GM12878 (cell line): Measurements from ENCODE around the gene PPP1CA. TPM values are rescaled to one million over a fixed set of nuclear protein-coding genes. Genes with fewer than 3 reads are reported as not detected.

ENCODE experiments used
- CBX3 ChIP-seq: fragments of 200-600 bp; sonication (generic); IDR thresholded peaks from 2 replicates; pipeline ENCODE4 v1.6.1; 2016; ENCODE audit warnings: low read depth, borderline replicate concordance
- CEBPB ChIP-seq, 2 experiments: fragments of 150-350 bp in 1 of 2; IDR thresholded peaks; 2 replicates each; pipeline ENCODE4 v1.6.1; 2012 to 2014; ENCODE audit warnings: low read depth in 2 of 2, low read length in 2 of 2, borderline replicate concordance in 1 of 2, inconsistent platforms in 1 of 2
- DPF2 ChIP-seq: fragments of 450-650 bp; IDR thresholded peaks from 2 replicates; pipeline ENCODE4 v1.6.1; 2017; ENCODE audit warnings: mild to moderate bottlenecking
- EP300 ChIP-seq, 2 experiments: fragments of 150-350 bp in 1 of 2; IDR thresholded peaks; 2 replicates each; pipeline ENCODE4 v1.6.1; 2011 to 2012; ENCODE audit warnings: low read depth in 2 of 2, low read length in 2 of 2, borderline replicate concordance in 1 of 2, improper control_type of control experiment in 1 of 2, inconsistent platforms in 1 of 2; ENCODE audit not compliant: control insufficient read depth in 1 of 2
- EZH2 ChIP-seq: IDR thresholded peaks from 2 replicates; pipeline ENCODE4 v1.6.1; 2012; ENCODE audit warnings: low read depth, mild to moderate bottlenecking, control low read depth, inconsistent platforms, low read length, borderline replicate concordance; ENCODE audit not compliant: control insufficient read depth
- FOS ChIP-seq: IDR thresholded peaks from 3 replicates; pipeline ENCODE4 v1.6.1; 2011; ENCODE audit warnings: borderline replicate concordance; ENCODE audit not compliant: insufficient read length; ENCODE audit errors: extremely low read depth
- GATAD2B ChIP-seq: fragments of 450-650 bp; conservative IDR thresholded peaks from 2 replicates; pipeline ENCODE4 v1.6.1; 2017; ENCODE audit warnings: low read depth, mild to moderate bottlenecking, moderate library complexity
- KAT2A ChIP-seq: conservative IDR thresholded peaks from 2 replicates; pipeline ENCODE4 v1.6.1; 2011; ENCODE audit warnings: low read depth, low read length; ENCODE audit not compliant: control insufficient read depth
- KLF5 ChIP-seq: fragments of 450-650 bp; IDR thresholded peaks from 2 replicates; pipeline ENCODE4 v1.6.1; 2014; ENCODE audit warnings: mild to moderate bottlenecking; ENCODE audit not compliant: partially characterized antibody
- NFIC ChIP-seq: IDR thresholded peaks from 2 replicates; pipeline ENCODE4 v1.6.1; 2012; ENCODE audit warnings: low read depth, mild to moderate bottlenecking, inconsistent platforms, low read length, moderate library complexity
- NFYB ChIP-seq: IDR thresholded peaks from 2 replicates; pipeline ENCODE4 v1.6.1; 2011; ENCODE audit warnings: low read depth, mild to moderate bottlenecking, low read length, improper control_type of control experiment, moderate library complexity; ENCODE audit not compliant: insufficient read depth
- NR2C1 ChIP-seq: fragments of 450-650 bp; IDR thresholded peaks from 2 replicates; pipeline ENCODE4 v1.6.1; 2017; ENCODE audit warnings: antibody characterized with exemption, mild to moderate bottlenecking, moderate library complexity
- PAX5 ChIP-seq: IDR thresholded peaks from 2 replicates; pipeline ENCODE4 v1.6.1; 2011; ENCODE audit warnings: low read depth, low read length, borderline replicate concordance
- PML ChIP-seq: IDR thresholded peaks from 2 replicates; pipeline ENCODE4 v1.6.1; 2012; ENCODE audit warnings: low read length, inconsistent platforms
- RCOR1 ChIP-seq: conservative IDR thresholded peaks from 2 replicates; pipeline ENCODE4 v1.6.1; 2012; ENCODE audit warnings: low read depth, low read length, improper control_type of control experiment
- SMC3 ChIP-seq: IDR thresholded peaks from 2 replicates; pipeline ENCODE4 v1.6.1; 2011; ENCODE audit warnings: low read length, improper control_type of control experiment, borderline replicate concordance
- STAT1 ChIP-seq: fragments of 450-650 bp; conservative IDR thresholded peaks from 2 replicates; pipeline ENCODE4 v1.6.1; 2014; ENCODE audit warnings: antibody characterized with exemption, mild to moderate bottlenecking
- ZBED1 ChIP-seq: IDR thresholded peaks from 2 replicates; pipeline ENCODE4 v1.6.1; 2016; ENCODE audit warnings: borderline replicate concordance
- polyA plus RNA-seq, 11 experiments: library from polyadenylated mRNA; depleted of rRNA in 4 of 11; unstranded in 6 of 11; stranded (reverse) in 5 of 11; fragments of >200 nt; fragmentation: Nextera tagmentation in 4 of 11; fragmentation: Illumina TruSeq in 1 of 11; extraction: Ambion mirVana in 4 of 11; extraction: Trizol in 1 of 11; gene quantifications; 1 replicate in 1 of 11; 2 replicates in 10 of 11; pipeline versions ENCODE4 v1.2.1 to v1.2.3, GENCODE V29; 2011 to 2016; ENCODE audit warnings: inconsistent platforms in 2 of 11, missing spikeins in 2 of 11, low read depth in 1 of 11
- total RNA-seq, 4 experiments: library from RNA; depleted of rRNA in 3 of 4; stranded (reverse); fragments of >200 nt in 3 of 4; fragmentation: Illumina TruSeq in 1 of 4; extraction: Trizol in 1 of 4; gene quantifications; 2 replicates each; pipeline versions ENCODE4 v1.2.1 to v1.2.3, GENCODE V29; 2013 to 2021
- TF ChIP-seq, protein P1 (sequence below): fragments of 450-650 bp; IDR thresholded peaks from 2 replicates; pipeline ENCODE4 v1.6.1; 2017; ENCODE audit warnings: mild to moderate bottlenecking, moderate library complexity
- TF ChIP-seq, protein P2 (sequence below): fragments of 450-650 bp; IDR thresholded peaks from 2 replicates; pipeline ENCODE4 v1.6.1; 2017; ENCODE audit warnings: borderline replicate concordance
- TF ChIP-seq, protein P3 (sequence below): fragments of 450-650 bp; formaldehyde crosslinking; IDR thresholded peaks from 2 replicates; pipeline ENCODE4 v1.4.0; 2020; ENCODE audit warnings: mild to moderate bottlenecking, moderate library complexity

Gene PPP1CA
- total and polyA plus RNA-seq, 10 of the 15 experiments (the other 5 are each of a cell fraction or from before 2014, with no cell fraction given): 26.4 to 458 (median 240) TPM

DNA sequence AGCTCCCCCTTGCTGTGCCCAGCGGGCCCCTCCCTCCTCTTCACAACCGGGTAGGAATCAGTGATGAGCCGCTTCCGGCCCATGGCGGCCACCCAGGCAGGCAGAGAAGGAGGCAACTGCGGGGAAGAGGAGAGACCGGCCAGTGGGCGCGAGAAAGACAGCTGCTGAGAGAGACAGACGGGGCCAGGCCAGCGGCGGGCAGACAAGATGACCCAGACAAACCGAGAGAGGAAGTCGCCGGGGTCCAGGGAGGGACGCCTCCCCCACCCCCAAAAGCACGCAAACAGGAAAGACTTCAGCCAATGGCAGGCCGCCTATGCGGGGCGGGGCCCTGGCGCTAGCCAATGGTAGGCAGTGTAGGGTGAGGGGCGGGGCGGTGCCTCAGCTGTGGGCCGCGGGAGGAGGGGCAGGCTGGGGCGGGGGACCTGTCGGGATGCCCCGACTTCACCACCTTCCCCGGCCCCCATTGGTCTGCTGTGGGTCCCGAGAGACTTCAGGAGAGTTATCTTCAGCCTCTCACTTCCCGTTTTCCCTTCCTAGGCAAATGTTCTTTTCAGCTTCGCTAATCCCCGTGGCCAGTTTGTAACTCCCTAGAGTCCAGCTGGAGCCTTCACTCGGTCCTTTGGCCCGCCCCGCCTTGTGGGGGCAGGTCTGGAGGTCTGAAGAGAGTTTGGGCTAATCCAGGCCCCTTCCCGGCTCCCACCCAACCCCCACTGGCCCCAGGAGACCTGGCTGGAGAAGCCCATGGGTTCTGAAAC lies 48.2 kb downstream of the PPP1CA start, which contains the start of gene POLD4 (continued):
- TF ChIP-seq, protein P1, sequence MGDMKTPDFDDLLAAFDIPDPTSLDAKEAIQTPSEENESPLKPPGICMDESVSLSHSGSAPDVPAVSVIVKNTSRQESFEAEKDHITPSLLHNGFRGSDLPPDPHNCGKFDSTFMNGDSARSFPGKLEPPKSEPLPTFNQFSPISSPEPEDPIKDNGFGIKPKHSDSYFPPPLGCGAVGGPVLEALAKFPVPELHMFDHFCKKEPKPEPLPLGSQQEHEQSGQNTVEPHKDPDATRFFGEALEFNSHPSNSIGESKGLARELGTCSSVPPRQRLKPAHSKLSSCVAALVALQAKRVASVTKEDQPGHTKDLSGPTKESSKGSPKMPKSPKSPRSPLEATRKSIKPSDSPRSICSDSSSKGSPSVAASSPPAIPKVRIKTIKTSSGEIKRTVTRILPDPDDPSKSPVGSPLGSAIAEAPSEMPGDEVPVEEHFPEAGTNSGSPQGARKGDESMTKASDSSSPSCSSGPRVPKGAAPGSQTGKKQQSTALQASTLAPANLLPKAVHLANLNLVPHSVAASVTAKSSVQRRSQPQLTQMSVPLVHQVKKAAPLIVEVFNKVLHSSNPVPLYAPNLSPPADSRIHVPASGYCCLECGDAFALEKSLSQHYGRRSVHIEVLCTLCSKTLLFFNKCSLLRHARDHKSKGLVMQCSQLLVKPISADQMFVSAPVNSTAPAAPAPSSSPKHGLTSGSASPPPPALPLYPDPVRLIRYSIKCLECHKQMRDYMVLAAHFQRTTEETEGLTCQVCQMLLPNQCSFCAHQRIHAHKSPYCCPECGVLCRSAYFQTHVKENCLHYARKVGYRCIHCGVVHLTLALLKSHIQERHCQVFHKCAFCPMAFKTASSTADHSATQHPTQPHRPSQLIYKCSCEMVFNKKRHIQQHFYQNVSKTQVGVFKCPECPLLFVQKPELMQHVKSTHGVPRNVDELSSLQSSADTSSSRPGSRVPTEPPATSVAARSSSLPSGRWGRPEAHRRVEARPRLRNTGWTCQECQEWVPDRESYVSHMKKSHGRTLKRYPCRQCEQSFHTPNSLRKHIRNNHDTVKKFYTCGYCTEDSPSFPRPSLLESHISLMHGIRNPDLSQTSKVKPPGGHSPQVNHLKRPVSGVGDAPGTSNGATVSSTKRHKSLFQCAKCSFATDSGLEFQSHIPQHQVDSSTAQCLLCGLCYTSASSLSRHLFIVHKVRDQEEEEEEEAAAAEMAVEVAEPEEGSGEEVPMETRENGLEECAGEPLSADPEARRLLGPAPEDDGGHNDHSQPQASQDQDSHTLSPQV: 0 out of 2 replicates have a peak, but pooled peaks have one; percentile 31
- TF ChIP-seq FOS (peak; percentile 38), RCOR1 (no peak), CEBPB (IDR thresholded peaks at IDR 0.05; ENCODE audit: borderline replicate concordance in 1 of 2, low read depth in 2 of 2, low read length in 2 of 2) (no peak), STAT1 (peak; percentile 89; the same call in 1 of the 2 replicates), EP300 (IDR thresholded peaks at IDR 0.05; ENCODE audit: borderline replicate concordance in 1 of 2, control insufficient read depth in 1 of 2, low read depth in 2 of 2, low read length in 2 of 2) (peak; percentile 58 to 67; a peak in 2 of 4 replicates), ZBED1 (peak; percentile 34; the same call in 1 of the 2 replicates), SMC3 (no peak), CBX3 (no peak), NFYB (peak; percentile 84), DPF2 (peak; percentile 81), NR2C1 (0 out of 2 replicates have a peak, but pooled peaks have one; percentile 4), KAT2A (no peak), GATAD2B (peak; percentile 87), EZH2 (no peak), PAX5 (peak; percentile 89; the same call in 1 of the 2 replicates), NFIC (no peak), PML (no peak), KLF5 (peak; percentile 48)
- TF ChIP-seq, protein P2, sequence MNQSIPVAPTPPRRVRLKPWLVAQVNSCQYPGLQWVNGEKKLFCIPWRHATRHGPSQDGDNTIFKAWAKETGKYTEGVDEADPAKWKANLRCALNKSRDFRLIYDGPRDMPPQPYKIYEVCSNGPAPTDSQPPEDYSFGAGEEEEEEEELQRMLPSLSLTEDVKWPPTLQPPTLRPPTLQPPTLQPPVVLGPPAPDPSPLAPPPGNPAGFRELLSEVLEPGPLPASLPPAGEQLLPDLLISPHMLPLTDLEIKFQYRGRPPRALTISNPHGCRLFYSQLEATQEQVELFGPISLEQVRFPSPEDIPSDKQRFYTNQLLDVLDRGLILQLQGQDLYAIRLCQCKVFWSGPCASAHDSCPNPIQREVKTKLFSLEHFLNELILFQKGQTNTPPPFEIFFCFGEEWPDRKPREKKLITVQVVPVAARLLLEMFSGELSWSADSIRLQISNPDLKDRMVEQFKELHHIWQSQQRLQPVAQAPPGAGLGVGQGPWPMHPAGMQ: no peak
- TF ChIP-seq, protein P3, sequence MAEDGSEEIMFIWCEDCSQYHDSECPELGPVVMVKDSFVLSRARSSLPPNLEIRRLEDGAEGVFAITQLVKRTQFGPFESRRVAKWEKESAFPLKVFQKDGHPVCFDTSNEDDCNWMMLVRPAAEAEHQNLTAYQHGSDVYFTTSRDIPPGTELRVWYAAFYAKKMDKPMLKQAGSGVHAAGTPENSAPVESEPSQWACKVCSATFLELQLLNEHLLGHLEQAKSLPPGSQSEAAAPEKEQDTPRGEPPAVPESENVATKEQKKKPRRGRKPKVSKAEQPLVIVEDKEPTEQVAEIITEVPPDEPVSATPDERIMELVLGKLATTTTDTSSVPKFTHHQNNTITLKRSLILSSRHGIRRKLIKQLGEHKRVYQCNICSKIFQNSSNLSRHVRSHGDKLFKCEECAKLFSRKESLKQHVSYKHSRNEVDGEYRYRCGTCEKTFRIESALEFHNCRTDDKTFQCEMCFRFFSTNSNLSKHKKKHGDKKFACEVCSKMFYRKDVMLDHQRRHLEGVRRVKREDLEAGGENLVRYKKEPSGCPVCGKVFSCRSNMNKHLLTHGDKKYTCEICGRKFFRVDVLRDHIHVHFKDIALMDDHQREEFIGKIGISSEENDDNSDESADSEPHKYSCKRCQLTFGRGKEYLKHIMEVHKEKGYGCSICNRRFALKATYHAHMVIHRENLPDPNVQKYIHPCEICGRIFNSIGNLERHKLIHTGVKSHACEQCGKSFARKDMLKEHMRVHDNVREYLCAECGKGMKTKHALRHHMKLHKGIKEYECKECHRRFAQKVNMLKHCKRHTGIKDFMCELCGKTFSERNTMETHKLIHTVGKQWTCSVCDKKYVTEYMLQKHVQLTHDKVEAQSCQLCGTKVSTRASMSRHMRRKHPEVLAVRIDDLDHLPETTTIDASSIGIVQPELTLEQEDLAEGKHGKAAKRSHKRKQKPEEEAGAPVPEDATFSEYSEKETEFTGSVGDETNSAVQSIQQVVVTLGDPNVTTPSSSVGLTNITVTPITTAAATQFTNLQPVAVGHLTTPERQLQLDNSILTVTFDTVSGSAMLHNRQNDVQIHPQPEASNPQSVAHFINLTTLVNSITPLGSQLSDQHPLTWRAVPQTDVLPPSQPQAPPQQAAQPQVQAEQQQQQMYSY (CRISPR knock-in tag): no peak
